Measurements from ENCODE around the gene GGT6.

DNA sequence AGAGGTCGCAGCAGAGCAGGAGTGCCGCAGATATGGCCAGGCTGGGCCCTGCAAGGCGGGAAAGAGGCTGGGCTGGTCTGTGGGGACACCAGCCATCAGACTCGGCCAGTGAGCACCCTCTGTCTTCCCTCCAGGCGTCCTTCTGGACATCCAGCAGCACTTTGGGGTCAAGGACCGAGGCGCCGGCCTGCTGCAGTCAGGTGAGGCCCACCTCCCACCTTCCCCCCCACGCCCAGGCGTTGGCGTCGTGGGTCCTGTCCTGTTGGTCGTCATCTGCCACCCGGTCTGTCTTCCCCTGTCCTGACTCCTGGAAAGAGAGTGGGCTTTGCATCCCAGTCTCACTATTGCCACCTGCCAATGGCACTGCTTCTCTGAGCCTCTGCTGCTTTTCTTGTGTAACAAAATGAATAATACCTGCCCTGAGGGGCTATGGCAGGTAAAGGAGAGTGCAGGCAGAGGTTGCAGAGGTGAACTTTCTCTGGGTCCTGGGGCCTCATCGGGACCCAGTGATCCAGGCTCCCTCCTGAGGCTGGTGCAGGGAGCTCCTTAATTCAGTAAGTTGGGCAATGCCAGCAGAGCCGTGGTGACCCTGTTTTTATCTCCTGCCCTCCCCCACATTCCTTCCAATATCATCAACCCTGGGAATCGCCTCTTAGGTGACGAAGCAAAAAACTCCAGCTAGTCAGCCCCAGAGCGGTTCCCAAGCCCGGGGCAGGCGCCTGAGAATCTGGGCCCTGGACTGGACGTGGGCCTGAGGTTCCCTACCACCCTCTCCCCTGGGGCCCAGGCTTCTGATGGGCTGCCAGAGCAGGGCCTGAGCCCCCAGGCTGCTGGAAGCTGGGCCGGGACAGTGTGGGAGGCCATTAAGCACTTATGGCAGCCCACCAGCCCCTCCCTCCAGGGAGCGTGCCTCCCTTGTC lies 47.0 kb downstream of the GGT6 start:
- TF ChIP-seq, protein P1, sequence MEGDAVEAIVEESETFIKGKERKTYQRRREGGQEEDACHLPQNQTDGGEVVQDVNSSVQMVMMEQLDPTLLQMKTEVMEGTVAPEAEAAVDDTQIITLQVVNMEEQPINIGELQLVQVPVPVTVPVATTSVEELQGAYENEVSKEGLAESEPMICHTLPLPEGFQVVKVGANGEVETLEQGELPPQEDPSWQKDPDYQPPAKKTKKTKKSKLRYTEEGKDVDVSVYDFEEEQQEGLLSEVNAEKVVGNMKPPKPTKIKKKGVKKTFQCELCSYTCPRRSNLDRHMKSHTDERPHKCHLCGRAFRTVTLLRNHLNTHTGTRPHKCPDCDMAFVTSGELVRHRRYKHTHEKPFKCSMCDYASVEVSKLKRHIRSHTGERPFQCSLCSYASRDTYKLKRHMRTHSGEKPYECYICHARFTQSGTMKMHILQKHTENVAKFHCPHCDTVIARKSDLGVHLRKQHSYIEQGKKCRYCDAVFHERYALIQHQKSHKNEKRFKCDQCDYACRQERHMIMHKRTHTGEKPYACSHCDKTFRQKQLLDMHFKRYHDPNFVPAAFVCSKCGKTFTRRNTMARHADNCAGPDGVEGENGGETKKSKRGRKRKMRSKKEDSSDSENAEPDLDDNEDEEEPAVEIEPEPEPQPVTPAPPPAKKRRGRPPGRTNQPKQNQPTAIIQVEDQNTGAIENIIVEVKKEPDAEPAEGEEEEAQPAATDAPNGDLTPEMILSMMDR (IDR thresholded peaks at IDR 0.05), result no peak
- no peak for TF ChIP-seq POLR2A (IDR thresholded peaks at IDR 0.05)
